Glutamatergic neuron (in vitro differentiated cells): ENCODE data around the gene DHRS1. TPM values are rescaled to one million over a fixed set of nuclear protein-coding genes. Genes with fewer than 3 reads are reported as not detected.

Experiments
- DNase-seq: peaks from one replicate; pipeline ENCODE4 v3.0.0; 2022
- H3K27ac Mint-ChIP-seq: one replicate; pipeline ENCODE4 v1.8.0; 2020; ENCODE audit warnings: mild to moderate bottlenecking, mixed read lengths, inconsistent platforms; ENCODE audit not compliant: unreplicated experiment
- H3K27me3 Mint-ChIP-seq: one replicate; pipeline ENCODE4 v1.8.0; 2020; ENCODE audit warnings: mild to moderate bottlenecking, moderate library complexity, mixed read lengths, inconsistent platforms; ENCODE audit not compliant: unreplicated experiment
- H3K36me3 Mint-ChIP-seq: one replicate; pipeline ENCODE4 v1.8.0; 2020; ENCODE audit warnings: mild to moderate bottlenecking, mixed read lengths, inconsistent platforms; ENCODE audit not compliant: unreplicated experiment
- H3K4me1 Mint-ChIP-seq: one replicate; pipeline ENCODE4 v1.8.0; 2020; ENCODE audit warnings: mild to moderate bottlenecking, low read depth, mixed read lengths, inconsistent platforms; ENCODE audit not compliant: unreplicated experiment
- H3K4me3 Mint-ChIP-seq: one replicate; pipeline ENCODE4 v1.8.0; 2020; ENCODE audit warnings: mild to moderate bottlenecking, mixed read lengths, inconsistent platforms; ENCODE audit not compliant: unreplicated experiment
- H3K9me3 Mint-ChIP-seq: one replicate; pipeline ENCODE4 v1.8.0; 2020; ENCODE audit warnings: mild to moderate bottlenecking, moderate library complexity, mixed read lengths, inconsistent platforms; ENCODE audit not compliant: unreplicated experiment
- total RNA-seq: library from RNA; stranded (reverse); fragmentation: NEBNext Ultra II Directional; extraction: Animal tissue kit (Norgen Biotek cat#: 25700); gene quantifications from one replicate; pipeline ENCODE4 v1.2.1, GENCODE V29; 2021; ENCODE audit not compliant: unreplicated experiment
- TF ChIP-seq, protein P1 (sequence below): fragments of 200-600 bp; sonication (generic); IDR thresholded peaks from one replicate; pipeline ENCODE4 v1.5.0; 2021; ENCODE audit not compliant: partially characterized antibody, unreplicated experiment

DHRS1 gene
- total RNA-seq, 1 donor from 2014 or later = 25.1 TPM

DNA sequence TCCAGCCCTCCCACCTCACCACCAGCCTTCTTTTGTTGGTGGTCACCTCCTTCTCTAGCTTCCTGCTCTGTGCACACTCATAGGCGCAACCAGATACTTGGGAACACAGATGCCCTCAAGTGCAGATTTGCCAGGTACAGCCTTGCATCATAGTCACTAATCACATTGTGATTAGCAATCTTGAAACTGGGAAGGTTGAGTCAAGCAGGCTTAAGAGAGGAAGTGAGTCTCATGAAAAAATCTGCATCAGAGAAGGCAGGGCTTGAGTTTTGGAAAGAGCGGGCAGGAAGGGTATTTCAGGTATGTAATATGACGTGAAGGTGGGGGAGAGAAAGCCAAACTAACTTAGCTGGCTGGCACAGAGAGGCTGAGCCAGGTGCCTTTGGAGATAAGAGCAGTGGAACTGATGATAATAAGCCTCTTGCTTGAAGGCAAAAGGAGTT is 25.5 kb downstream of the DHRS1 start:
- Mint-ChIP-seq H3K36me3 (peaks cover 4% of the 10 kb centered on the region), H3K27me3 (peaks cover 11% of the 10 kb centered on the region), H3K4me1 (peaks cover 4% of the 10 kb centered on the region), H3K4me3 (no peak overlapping the region), H3K9me3 (peaks cover 2% of the 10 kb centered on the region), H3K27ac (no peak overlapping the region)
- no peak for DNase-seq
- TF ChIP-seq, protein P1, sequence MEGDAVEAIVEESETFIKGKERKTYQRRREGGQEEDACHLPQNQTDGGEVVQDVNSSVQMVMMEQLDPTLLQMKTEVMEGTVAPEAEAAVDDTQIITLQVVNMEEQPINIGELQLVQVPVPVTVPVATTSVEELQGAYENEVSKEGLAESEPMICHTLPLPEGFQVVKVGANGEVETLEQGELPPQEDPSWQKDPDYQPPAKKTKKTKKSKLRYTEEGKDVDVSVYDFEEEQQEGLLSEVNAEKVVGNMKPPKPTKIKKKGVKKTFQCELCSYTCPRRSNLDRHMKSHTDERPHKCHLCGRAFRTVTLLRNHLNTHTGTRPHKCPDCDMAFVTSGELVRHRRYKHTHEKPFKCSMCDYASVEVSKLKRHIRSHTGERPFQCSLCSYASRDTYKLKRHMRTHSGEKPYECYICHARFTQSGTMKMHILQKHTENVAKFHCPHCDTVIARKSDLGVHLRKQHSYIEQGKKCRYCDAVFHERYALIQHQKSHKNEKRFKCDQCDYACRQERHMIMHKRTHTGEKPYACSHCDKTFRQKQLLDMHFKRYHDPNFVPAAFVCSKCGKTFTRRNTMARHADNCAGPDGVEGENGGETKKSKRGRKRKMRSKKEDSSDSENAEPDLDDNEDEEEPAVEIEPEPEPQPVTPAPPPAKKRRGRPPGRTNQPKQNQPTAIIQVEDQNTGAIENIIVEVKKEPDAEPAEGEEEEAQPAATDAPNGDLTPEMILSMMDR = no peak

DNA sequence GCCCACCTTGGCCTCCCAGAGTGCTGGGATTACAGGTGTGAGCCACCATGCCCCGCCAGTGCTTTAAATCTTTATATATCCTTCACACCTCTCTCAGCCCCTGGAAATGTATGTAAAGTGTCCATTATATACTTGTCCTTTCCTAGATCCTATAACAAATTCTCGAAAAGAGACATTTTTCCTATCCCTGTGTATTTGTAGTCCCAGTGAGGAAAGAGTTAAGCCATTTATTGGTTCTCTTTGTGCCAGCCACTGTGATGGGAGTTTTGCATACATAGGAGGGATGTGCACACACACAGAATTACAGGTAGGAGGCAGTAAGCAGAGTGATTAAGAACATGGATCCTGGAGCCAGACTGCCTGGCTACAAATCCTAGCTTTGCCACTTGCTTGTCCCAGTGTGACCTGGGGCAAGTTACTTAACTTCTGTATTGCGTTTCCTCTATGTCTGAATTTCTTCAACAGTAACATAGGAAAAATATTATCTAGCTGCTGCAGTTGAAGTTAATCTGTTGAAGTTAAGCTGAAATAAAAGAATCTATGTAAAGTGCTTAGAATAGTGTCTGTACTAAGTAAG is 26.1 kb downstream of the DHRS1 start:
- peaks cover 4% of the 10 kb centered on the region for H3K4me1 Mint-ChIP-seq
- TF ChIP-seq, protein P1 = no peak
- H3K27ac Mint-ChIP-seq = no peak overlapping the region
- H3K9me3 Mint-ChIP-seq = peaks cover 2% of the 10 kb centered on the region
- peaks cover 11% of the 10 kb centered on the region for H3K27me3 Mint-ChIP-seq
- no peak for DNase-seq
- peak overlapping the region; percentile 21 for H3K4me3 Mint-ChIP-seq
- H3K36me3 Mint-ChIP-seq = peaks cover 4% of the 10 kb centered on the region

DNA sequence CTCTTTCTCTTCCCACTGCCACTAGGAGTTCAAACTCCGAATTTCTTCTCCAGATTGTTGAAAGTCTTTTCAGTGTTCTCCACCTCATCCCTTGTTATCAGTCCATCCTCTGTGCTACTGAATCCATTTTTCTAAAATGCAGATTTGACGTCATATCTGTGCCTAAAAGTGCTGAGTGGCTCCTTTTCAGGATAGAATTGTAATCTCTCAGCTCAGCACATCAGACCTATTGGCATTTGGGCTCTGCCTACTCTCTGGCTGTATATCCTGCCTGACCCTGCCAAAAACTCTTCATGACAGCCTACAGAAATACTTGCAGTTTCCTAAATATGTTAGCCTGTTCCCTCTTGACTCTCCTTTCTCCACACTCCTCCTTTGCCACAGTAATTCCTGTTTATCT is 27.1 kb downstream of the DHRS1 start:
- H3K27me3 Mint-ChIP-seq = peaks cover 8% of the 10 kb centered on the region
- H3K36me3 Mint-ChIP-seq = peaks cover 4% of the 10 kb centered on the region
- H3K9me3 Mint-ChIP-seq = peaks cover 2% of the 10 kb centered on the region
- peaks cover 4% of the 10 kb centered on the region for H3K4me1 Mint-ChIP-seq
- H3K4me3 Mint-ChIP-seq = peak overlapping the region; percentile 90
- DNase-seq = no peak
- peak overlapping the region; percentile 50 for H3K27ac Mint-ChIP-seq
- TF ChIP-seq, protein P1 = no peak

DNA sequence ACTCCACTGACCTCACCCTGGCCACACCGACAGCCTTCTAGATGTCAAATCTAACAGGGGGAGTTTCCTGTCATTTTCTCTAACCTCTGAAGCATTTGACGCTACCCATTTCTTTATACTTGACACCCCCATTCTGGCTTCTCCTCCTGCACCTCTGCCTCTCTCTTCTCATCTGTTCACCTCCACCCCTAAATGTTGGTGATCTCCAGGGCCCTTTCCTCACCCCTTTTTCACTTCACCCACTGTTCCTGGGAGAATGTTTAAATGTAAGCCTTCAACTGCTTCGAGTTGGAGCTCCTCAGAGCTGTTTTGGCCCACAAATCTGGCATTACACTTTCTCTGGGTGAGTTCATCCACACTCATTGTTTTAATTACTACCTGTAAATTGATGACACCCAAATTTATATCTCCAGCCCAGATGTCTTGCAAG is 27.7 kb downstream of the DHRS1 start:
- H3K4me3 Mint-ChIP-seq = peak overlapping the region; percentile 90
- peak overlapping the region; percentile 84 for H3K27ac Mint-ChIP-seq
- H3K27me3 Mint-ChIP-seq = peaks cover 11% of the 10 kb centered on the region
- TF ChIP-seq, protein P1 = no peak
- no peak for DNase-seq
- H3K9me3 Mint-ChIP-seq = peaks cover 2% of the 10 kb centered on the region
- H3K4me1 Mint-ChIP-seq = peaks cover 4% of the 10 kb centered on the region
- peaks cover 4% of the 10 kb centered on the region for H3K36me3 Mint-ChIP-seq

DNA sequence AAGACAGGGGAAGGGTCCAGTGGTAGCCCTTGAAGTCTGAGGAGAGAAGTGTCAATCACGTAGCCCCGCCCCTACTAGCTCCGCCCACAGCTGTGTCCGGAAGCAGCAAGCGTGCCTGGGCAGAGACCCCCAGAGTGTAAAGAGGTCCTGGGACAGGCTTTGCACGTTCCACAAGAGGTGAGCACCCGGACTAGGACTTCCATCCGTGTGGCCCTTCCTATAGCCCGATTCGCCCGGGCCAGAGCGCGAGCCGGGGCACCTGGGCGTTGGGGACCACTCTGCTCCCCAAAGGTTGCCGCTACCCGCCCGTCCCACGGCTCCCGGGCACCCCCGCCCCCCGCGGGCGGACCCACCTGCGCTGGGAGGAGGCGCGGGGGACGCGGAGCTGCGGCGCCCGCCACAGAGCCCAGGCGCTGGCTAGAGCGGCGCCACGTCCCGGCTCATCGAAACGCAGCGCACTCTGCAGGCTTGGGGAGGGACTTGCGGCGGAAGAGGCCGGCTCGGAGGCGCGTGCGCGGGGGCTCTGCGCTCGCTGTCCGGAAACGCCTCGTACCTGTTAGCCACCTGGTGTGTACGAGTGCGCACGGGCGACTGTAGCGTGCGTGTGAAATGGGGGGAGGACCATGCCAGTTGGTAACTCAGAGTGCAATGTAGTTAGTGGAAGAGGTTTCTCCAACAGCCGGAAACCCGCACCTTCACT is 28.3 kb downstream of the DHRS1 start, which contains the start of gene RABGGTA:
Gene RABGGTA (minus strand): TSS at position 464 of the 700 bp plus-strand sequence. CDS start 482 bp downstream, outside the sequence.
- peak within 1 kb of the TSS; percentile 84 for H3K27ac Mint-ChIP-seq
- peak within 1 kb of the TSS; percentile 90 for H3K4me3 Mint-ChIP-seq
- H3K9me3 Mint-ChIP-seq = peaks cover 2% of the 10 kb centered on the region
- H3K36me3 Mint-ChIP-seq = peaks cover 4% of the 10 kb centered on the region
- peaks cover 4% of the 10 kb centered on the region for H3K4me1 Mint-ChIP-seq
- H3K27me3 Mint-ChIP-seq = peaks cover 13% of the 10 kb centered on the region
- peak; percentile 90 for DNase-seq
- TF ChIP-seq, protein P1 = peak; percentile 58
